T-helper 2 cell (primary cell): ENCODE results near the gene SLC22A14.
"Not testable (repeated sequence)": the region's sequence is repeated elsewhere in the genome, so short reads cannot be mapped to it uniquely, and the experiment has no call there.

Source experiments
- DNase-seq, 5 experiments: peaks; one replicate each; pipeline versions ENCODE4 v3.0.0 to v3.0.0-alpha.2; 2012 to 2022
- total RNA-seq, 2 donors: gene quantifications; one replicate each; lab custom pipeline; 2026; lab: John Stamatoyannopoulos, UW

Gene SLC22A14, protein sequence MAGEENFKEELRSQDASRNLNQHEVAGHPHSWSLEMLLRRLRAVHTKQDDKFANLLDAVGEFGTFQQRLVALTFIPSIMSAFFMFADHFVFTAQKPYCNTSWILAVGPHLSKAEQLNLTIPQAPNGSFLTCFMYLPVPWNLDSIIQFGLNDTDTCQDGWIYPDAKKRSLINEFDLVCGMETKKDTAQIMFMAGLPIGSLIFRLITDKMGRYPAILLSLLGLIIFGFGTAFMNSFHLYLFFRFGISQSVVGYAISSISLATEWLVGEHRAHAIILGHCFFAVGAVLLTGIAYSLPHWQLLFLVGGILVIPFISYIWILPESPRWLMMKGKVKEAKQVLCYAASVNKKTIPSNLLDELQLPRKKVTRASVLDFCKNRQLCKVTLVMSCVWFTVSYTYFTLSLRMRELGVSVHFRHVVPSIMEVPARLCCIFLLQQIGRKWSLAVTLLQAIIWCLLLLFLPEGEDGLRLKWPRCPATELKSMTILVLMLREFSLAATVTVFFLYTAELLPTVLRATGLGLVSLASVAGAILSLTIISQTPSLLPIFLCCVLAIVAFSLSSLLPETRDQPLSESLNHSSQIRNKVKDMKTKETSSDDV
- total RNA-seq: 0.13 to 0.31 reads per million in 2 donors

DNA sequence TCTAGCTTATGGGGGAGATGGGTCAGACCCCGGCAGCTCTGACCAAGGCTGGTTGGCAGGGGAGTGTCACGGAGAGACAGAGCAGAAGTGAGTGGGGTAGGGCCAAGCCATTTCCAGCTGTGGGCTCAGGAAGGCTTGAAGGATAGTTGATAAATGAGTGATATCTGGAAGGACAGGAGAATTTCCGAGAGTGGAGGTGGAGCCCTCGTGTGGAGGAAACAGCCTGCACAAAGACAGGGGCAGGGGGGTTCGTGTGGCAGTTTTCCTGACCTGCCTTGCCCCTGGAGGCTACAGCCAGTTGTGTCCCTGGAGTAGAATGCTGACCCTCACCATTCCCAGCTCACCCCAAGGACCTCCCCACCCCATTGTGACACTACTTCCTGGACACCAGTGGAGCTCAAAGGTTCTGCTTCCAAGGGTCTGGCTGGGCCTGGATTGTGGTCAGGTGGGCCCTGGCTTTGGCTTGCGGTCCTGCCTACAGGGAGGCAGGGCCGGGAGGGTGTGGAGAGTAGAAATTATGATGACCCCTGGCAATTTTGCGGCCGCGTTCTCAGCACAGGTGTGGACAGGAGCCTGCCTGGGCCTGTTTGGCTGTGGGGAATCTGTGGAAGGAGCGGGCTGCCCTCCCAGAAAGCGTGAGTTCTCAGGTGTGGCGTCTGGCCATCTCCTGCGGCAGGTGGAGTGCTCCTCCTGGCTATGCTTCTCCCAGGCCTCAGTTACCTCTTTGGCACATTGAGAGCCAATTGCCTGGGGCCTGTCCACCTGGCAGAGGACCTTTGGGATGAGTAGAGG, at the start of gene SLC22A14:
TSS of gene SLC22A14 (plus strand) at position 400 of the 792 bp plus-strand sequence. CDS start 23,733 bp downstream, outside the sequence.
- no peak for DNase-seq

DNA sequence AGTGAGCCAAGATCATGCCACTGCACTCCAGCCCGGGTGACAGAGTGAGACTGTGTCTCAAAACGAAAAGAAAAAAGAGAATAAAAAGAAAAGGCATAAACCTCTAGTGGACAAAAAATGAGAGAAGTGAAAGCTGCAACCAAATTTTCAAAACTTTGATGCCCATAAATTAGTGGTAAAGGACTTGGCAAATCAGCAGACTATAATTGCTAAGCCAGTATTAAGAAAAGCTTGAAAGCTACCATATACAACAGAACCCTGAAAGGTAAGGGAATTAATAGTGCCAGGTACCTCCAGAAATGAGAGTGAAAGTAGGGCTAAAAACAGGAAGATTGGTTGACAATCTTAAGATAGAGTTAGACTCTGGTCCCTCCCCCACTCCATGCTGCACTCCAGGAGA, 49.4 kb upstream of the SLC22A14 start:
- no peak for DNase-seq

DNA sequence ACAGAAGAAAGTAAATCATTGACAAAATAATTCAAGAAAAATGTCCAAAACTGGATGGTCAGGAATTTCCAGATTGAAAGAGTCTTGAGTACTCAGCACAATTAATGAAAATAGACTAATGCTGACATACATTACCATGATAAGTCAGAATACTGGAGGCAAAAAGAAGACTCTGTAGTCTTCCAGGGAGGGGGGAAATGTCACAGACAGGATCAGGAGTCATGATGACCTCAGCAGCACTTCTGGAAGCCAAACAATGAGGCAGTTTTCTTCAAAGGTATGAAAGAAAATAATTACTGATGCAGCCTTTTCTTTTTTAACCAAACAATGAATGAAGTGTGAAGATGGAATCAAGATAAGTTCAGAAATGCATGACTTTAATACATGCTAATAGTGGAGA, 46.6 kb upstream of the SLC22A14 start:
- DNase-seq: no peak

DNA sequence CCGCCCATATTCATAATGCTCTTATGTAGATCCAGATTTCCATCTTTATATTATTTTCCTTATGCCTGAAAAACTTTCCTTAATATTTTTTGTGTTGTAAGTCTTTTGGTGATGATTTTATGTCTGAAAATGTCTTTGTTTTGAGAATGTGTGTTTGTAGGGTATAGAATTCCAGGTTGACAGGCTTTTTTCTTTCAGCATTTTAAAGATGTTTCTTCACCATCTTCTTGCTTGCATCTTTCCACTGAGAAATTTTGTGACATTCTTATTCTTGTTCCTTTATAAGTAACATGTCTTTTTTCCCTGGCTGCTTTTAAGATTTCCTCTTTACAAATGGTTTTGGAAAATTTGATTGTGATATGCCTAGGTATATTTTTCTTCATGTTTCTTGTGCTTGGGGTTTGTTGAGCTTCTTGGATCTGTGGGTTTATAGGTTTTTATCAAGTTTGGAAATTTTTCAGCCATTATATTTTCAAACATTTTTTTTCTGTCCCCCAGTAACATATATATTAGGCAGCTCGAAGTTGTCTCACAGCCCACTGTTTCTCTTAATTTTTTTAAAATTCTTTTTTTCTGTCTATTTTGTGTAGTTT, 43.6 kb upstream of the SLC22A14 start:
- DNase-seq: no peak

DNA sequence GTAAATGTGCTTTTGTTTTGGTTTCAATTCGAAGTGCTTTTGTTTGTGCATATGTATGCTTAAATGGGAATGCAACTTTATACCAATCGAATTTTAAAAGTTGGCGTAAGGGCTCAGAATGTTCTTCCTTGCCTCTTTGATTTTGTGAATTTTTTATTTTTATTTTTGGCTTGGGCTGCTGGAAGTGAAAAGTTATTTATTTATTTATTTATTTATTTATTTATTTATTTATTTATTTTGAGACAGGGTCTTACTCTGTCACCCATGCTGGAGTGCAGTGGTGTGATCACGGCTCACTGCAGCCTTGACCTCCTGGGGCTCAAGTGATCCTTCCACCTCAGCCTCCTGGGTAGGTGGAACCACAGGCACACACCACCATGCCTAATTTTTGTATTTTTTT, 39.3 kb upstream of the SLC22A14 start:
- not testable (repeated sequence) for DNase-seq

DNA sequence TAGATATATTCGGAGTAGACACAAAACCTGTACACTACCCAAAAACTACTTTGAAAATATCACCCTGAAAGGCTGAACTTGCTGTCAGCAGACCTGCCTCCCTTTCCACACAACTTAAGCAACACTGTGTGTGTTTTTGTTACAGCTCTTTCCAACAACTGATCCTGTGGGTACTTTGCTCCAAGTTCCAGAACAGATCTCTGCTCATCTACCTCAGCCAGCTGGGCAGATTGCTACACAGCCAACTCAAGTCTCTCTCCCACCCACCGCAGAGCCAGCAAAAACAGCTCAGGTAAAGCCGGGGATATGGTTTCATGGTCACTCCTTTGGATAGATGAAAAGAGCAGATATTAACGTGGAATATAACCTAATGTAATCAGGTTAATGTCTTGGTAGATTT, 36.2 kb upstream of the SLC22A14 start:
- no peak for DNase-seq

DNA sequence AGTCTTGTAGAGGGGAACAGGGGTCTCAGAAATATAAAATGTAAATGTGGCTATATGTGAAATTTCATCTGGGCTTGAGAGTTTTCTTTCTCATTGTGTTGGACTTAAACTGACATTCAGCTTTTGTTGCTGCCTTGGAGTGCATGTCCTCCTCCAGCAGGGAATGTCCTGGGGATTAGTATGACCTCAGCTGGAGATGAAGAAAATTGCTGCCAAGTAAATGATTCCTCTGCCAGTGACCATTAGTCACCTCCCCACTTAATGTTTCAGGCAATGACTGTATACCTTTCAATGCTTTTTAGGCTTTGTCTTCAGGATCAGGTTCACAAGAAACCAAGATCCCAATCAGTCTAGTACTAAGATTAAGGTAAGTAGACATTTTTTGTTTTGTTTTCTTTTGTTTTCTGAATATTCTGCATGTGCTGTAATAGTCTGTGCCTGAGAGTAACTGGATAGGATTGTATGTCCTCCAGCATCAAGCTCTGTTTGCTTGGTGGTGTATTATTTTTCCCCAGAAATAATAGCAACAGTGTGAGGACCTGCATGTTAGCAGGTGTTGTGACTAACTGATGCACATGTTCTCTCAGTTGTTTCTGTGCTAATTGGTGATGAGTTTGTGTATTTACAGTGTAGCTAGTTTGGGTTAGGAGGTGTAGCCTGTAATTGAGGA, 34.6 kb upstream of the SLC22A14 start:
- no peak for DNase-seq

DNA sequence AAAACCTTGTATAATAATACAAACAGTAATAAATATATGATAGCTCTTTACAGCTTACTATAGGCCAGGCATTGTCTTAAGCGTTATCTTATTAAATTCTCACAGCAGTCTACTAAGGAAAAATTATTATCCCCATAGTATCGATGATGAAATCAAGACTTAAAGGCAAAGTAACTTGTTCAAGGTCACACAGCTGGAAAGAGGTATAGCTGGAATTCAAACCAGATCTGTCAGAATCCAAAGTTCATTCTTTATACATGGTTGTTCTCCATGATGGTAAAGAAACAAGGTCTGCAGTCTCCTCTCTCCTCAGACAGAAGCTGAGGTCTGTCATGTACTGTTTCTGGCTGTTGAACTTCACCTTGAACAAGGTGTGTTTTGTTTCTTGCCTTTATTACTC, 31.9 kb upstream of the SLC22A14 start:
- DNase-seq: no peak

DNA sequence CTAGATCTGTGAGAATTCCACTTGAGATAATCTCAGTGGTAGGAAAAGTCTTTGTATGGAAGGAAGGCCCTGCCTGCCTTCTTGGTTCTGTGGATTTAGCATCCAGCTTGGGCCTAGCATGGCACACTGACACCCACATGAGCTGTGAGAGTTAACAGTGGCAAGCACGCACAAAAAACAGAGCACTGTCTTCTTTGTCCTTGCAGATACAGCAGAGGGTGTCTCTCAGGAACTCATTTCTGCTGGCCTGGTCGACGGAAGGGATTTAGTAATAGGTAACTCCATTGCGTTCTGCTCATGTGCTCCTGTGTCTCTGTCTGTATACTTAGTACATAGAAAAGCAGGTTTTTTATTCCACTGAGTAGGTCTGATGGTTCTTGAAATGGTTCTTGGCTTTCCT, 30.9 kb upstream of the SLC22A14 start:
- DNase-seq: no peak

DNA sequence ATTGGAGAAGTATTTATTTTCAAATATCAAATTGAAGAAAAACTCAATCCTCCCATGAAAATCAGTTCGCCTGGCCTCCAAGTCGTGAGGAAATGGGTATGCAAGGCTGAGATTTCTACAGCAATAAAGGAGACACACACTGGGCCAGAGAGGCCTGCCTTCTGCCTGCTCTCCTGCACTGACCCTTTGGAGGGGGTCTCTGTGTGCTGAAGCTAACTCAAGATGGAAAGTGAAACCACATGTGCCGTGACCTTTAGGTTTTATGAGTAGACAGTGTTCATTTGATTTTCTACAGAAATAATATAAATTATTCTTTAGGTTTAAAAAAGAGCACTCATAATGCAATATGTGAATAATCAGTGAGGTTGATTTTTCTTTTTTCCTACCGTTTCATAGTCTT, 28.4 kb upstream of the SLC22A14 start:
- no peak for DNase-seq

DNA sequence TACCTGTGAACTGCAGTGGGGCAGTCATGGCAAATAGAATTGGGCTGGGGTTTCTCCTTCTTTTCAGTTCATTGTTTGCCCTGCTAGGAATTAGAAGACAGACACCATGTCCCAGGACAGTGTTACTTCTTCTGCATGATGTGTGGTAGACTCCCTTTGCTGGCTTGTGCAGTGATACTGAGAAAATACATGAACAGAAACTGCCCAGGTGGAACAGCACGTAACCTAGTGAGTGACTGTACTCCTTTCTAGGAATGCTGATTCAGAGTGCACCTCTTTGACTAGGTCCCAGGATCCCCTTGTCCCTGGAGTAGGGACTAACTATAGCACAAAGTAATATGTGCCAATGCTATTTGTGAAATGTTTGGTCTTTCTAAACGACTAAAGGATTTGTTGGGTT, 27.2 kb upstream of the SLC22A14 start:
- DNase-seq: no peak

DNA sequence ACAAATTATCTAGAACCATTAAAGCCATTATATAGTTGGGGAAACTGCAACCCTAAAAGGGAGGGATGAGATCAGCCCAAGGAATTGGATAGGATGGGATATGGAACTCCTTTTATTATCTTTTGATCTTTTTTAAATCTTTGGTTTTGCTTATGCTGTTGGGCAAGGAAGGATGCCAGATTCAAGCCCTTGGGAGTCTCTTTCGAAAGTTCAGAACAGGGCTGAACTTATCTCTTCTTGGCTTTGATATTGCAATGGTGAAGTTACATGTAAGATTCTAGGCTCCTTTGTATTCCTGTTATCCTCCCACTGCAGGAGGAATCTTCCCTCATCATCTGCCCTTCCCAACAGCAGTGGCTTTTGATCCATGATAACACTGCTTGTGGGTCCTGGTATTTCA, 26.5 kb upstream of the SLC22A14 start:
- DNase-seq: no peak

DNA sequence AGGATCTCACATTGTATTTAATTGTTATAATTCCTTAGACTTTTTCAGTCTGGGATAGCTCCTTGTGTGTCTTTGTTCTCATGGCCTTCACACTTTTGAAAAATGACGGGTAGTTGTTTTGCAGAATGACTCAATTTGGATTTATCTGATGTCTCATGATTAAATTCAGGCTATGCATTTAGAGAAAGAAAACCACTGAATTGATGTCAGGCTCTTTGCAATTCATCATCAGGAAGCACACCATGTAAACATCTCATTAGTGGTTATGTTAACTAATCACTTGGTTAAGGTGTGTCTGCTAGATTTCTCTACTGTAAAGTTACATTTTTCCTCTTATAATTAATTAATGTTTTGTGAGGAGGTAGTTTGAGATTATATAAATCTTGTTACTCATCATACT, 24.5 kb upstream of the SLC22A14 start:
- peak in 1 of 5 experiments; percentile 74 for DNase-seq

DNA sequence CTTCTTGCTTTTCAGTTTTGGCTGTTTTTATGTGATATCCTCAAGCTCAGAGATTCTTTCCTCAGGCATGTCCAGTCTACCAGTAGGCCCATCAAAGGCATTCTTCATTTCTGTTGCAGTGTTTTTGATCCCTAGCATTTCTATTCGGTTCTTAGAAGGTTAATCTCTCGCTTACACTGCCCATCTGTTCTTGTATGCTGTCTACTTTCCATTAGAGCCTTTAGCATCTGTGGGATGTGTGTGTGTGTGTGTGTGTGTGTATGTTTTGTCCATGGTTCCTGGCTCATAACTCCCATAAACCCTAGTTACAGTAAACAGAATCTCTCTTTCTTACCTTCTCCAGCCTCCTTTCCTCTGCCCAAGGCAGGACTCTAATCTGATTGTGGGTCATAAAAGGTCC, 21.6 kb upstream of the SLC22A14 start:
- no peak for DNase-seq

DNA sequence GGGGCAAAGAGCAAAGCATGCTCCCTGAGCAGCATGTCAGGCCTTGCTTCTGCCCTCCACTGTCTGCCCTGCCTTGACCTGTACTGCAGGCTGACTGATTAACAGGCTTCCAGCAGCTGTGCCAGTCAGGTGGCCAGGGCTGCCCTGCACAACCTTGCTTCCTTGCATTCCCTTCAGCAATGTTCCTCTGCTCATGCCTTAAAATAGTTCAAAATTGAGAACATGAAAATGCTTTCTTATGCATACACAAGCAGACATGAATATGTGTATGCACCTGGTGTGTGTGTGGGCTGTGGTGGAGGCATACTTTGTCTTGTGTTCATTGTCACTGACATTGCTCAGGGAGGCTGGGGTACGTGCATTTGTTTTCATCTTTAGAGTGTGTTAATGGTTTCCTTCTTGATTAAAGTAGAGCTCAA, 17.7 kb upstream of the SLC22A14 start:
- no peak for DNase-seq

DNA sequence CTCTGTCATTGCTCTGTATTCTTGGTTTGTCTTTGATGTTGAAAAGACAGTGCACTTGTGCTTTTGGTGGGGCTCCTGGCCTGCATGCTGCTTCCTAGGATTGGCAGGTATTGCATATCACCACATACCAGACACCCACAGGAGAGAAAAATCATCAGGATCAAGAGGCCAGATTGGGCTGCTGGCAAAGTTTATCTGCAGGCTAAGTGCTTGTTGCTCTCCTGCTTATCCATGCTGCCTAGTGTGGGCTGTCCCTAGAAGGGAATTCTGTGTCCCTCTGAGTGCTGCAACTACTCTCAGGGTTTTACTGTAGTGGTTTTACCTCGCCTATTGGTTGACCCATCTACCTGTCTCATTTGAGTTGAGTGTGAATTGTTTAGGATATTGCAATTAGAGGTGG, 17.3 kb upstream of the SLC22A14 start:
- no peak for DNase-seq

DNA sequence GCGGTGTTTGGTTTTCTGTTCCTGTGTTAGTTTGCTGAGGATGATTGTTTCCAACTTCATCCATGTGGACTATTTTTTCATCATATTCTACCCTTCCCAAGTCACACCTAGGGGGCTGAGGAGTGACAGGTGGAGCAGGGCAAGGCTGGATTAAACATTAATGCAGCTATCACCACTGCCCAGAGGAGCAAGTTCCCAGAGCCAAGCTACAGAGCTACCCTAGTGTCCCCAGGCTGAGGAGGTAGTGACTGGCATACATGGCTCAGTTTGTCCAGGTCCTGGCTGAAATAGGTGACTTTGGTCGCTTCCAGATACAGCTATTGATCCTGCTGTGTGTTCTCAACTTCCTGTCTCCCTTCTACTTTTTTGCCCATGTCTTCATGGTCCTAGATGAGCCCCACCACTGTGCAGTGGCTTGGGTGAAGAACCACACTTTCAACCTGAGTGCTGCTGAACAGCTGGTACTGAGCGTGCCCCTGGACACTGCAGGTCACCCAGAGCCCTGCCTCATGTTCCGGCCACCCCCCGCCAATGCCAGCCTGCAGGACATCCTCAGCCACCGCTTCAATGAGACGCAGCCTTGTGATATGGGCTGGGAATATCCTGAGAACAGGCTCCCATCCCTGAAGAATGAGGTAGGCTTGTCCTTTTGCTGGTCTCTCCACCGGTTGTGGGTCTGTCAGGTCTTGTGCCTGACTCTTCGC, 16.3 kb upstream of the SLC22A14 start, which contains the start of gene SLC22A13:
TSS of gene SLC22A13 (plus strand) at position 209 of the 704 bp plus-strand sequence. CDS start at position 258, 49 bp downstream.
- DNase-seq: no peak

DNA sequence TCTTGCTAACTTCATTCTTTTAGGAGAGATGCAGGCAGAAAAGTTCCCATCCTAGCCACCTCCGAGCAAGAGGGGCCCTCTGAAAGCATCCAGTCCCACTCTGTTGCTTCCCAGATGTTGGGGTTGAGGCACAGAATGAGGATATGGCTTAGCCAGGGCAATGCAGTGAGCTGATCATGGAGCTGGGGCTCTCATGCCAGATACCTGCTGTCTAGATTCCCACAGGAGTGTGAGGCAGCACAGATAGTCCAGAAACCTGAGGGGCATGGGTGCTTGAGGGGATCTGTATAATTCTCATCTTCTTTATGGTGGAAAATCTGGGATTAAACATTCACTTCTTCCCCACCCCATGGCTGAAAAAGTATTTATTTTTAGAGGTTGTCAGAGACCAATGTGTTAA, 15.3 kb upstream of the SLC22A14 start:
- no peak for DNase-seq

DNA sequence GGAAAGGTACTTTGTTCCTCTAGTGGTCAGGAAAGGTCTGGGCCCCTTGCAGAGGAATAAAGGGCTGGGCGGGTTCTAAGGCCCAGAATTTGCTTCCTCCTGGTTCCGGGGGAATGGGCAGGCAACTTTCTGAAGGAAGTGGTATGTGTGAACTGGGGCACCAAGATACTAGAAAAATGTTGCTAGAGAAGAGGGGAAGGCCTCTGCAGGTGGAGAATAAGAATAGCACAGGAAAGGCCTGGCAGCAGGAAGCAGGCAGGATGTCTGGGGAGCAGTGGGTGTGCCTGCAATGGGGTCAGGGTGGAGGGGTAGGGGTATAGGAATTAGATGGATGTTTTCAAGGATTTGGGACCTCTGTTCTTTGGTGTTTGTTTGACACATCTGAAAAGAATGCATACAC, 14.4 kb upstream of the SLC22A14 start:
- DNase-seq: no peak

DNA sequence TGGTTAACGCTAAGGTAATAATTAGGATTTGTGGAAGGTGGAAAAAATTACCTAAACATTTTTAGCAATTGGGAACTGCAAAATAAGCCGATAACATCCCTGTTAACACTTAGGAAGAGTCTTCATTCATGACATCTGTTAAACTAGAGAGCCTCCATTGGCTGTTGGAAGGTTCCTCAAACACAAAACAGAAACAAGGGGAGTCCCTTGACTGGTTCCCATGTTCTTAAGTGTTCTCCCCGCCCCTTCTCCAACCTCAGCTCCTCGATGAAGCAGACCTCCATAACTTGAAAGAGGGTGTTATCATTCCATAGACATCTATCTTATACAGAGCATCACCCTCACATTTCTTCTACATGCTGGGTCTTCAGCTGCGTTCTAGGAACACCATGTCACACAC, 14.0 kb upstream of the SLC22A14 start:
- no peak for DNase-seq

DNA sequence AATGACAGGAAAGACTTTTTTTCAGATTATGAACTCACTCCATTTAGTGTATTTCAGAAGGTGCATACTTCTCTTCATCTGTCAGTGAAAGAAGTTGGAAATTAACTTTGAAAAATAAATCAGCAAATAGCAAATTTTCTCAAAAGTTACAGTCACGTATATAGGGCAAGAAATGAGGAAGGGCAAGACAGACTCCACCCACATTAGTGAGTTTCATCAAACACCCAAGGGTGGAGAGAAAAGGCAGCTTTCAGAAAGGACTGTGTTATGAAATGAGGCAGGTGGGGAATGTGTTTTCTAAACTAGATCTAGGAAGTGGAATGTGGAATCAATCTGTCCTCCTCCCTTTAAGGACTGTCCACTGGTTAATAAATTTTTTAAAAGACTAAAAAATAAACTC, 13.6 kb upstream of the SLC22A14 start:
- DNase-seq: no peak

DNA sequence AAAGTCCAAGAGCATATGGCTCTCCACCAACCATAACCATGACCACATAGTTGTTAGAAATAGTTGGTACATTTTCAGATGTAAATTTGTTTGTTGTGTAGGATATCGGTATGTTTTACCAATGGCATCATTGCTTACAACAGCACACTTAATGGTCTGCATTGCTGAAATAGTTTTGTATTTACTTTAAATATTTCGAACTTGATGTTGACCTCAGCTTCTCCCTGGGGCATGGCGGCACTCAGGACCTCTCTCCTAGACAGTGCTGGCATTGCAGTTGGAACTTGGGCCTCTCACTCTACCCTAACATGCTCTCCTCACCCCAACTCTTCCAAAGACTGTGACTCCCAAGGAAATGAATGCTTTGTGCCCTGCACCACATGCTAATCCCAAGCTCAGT, 11.5 kb upstream of the SLC22A14 start:
- no peak for DNase-seq
